Jurkat, Clone E6-1 (cell line): ENCODE data around the gene NOS3.

Experiments used
- DNase-seq: peaks from one replicate; pipeline ENCODE4 v3.0.0-alpha.2; 2011; ENCODE audit warnings: low read depth, low spot score
- H3K4me3 ChIP-seq: 2 replicates; pipeline ENCODE4 v1.5.1; 2011; ENCODE audit warnings: mild to moderate bottlenecking, low read length, control low read depth, moderate library complexity

The NOS3 gene

DNA sequence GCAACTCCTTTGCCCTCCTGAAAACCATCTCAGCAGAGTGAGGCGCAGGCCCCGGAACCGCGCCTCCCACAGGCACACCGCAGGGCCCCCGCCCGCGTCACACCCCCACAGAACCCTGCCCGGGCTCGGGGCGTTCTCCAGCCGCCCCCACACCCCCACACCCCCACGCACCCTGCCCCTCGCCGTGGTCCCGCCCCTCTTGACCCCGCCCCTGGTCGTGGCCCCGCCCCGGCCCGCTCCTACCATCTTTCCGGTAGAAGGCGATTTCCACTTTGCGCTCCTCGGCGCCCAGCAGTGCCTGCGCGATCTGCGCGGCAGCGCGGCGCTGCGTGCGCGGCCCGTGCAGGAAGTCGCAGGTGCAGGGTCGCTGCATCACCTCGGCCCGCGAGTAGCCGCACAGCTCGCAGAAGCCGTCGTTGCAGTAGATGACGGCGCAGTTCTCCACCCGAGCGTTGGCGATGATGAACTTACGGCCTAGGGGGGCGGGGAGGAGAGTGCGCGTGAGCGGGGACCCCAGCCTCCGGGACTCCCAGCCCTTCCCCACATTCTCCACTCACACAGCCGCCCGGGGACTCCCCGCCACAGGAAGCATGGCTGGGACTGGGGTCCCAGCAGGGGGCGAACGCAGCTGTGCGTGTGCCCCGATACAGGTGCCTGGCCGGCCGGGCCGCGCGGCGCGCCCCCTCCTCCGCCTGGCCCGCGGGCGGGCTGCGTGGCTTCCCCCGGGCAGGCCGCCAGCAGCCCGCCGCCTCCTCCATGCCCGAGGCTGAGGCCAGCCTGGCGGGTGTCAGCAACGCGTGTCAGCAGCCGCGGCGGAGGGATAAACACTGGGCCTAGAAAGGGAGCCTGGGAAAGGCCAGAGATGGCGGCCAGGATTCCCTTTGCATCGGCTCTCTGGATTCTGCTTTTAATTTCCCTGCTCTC, 16.1 kb upstream of the NOS3 start:
- DNase-seq = peak; percentile 81
- peak overlapping the region; percentile 68 for H3K4me3 ChIP-seq

DNA sequence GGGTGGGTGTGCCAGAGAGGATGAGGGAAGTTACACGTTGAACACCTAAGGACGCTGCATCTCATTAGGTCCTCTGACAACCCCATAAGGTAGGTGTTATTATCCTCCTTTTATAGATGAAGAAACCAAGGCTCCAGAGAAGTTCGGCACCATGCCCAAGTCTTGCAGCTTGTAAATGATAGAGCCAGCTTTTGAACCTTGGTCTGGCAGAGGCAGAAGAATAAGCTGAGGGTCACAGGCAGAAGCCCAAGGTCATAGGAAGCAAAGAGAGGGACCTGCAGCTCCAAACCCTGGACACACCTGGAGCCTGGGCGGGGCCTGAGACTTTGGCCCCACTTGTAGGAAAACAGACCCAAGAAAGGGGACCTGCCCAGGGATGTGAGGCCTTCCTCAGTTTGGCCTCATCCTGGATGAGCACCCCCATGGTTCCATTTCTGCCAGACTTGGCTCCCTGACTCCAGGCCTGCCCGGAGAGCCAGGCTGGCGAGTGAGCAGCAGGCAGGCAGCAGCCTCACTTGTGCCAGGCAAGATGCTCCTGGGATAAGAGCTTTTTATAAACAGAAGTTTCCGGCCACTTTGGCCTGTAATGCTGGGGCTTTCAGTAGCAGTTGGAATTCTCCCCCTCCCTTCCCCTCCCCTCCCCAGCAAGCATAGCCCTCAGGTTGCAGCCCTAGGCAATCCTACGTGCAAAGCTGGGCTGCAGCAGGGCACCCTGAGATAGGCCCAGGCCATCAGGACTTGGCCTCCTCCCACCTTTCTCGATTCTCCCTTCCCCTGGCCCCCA, 15.1 kb upstream of the NOS3 start:
- H3K4me3 ChIP-seq = peak overlapping the region; percentile 68
- no peak for DNase-seq

DNA sequence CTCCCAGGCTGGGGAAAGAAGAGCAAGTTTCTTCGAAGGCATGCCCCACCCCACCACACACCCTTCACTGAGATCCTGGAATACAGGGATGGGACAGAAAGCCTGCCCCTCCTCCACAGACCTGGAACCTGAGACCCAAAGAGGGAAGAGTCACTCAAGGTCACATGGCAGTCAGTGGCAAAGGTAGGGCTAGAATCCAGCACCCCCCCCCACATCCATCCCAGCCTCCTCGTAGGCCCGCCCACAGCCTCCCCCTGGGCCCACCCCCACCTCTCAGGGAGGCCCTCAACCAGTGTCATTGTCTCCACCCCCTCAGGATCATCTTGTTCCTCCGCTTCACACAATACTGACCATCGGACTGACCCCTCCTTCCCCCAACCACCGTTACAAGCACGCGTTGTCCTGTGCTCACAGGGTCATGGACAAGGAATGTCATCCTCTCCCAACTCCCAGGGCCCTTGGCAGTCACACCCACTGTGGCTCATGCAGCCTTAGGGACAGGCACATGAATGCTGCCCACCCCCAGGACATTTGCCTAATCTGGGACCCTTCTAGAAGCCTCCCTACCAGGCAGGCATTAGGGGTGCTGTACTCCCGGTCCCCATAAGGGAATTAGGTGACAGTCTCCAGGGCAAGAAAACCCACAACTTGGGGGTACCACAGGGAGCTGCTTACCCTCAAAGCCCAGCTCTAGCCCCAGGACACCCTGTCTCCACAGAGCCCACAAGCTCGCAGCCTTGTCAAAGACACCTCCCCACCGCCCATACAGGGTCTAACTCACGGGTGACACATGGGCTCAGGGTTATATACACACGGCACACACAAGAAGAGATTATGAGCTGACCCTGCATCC, 14.1 kb upstream of the NOS3 start:
- no peak for DNase-seq
- H3K4me3 ChIP-seq = peak overlapping the region; percentile 46

DNA sequence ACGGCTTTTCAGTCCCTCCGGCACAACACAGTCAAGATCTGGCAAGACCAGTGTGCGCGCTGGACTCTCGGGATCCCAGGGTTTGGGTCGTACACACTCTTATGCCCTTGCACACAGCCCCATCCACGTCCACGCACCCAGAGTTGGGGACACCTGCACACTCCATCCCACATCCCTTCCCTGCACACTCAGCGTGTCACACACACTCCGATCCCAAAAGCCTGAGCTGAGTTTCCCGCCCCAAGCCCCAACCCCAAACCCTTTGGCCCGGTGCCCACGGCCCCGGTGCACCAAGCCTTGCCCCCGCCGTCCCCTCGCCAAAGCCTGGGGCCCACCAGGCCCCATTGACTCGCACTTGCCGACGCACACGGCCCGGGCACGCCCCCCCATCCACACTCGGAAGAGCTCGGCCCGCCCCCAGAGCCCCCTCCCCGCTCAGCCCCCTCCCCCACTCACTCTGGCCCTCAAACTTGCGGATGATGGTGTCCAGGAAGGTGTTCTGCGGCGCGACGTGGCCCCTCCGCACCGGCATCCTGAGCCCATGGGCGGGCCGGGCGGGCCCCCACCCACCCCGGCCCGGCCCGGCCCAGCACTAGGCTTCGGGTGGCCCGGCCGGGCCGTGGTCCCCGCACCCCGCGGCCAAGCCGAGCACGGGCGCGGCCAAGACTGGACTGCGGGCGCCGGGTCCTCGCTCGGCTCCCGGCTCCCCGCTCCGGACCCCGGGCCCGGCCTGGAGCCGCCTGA, 13.3 kb upstream of the NOS3 start:
- no peak for DNase-seq

DNA sequence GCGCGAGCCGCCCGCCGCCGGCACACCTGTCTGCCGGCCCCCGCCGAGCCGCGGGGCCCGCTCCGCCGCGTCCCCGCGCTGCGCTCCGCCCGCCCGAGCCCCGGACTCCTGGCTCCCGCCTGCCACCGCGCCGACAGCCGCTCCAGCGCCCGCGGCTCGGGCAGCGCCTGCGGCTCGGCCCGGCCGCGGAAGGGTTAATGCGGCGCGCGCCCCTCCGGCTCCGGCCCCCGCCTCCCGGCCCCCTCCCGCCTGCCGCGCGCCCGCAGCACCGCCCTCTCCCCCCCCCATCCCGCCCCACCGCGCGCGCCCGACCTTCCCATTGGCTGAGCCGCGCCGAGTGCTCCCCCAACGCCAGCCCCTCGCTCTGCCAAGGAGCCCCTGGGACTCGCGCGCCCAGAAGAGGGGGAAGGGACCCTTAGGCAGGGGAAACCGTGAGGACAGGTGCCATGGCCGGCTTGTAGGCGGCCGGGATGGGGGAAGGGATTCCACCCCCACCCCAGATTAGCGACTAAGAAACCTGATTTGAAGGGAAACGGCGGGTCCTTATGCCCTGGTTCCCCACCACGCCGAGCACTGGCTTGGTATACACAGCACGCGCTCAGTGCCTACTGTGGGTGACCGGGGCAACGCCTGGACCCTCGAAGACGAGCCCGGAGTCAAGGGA, 12.6 kb upstream of the NOS3 start, which contains the start of gene KCNH2:
Gene KCNH2 (minus strand): TSS at position 196 of the 664 bp plus-strand sequence. CDS start 408 bp downstream, outside the sequence.
- DNase-seq = peak; percentile 63
- peak within 1 kb of the TSS; percentile 56 for H3K4me3 ChIP-seq

More for the DNA sequence above, 13.3 kb upstream of the NOS3 start:
- peak overlapping the region; percentile 46 for H3K4me3 ChIP-seq

DNA sequence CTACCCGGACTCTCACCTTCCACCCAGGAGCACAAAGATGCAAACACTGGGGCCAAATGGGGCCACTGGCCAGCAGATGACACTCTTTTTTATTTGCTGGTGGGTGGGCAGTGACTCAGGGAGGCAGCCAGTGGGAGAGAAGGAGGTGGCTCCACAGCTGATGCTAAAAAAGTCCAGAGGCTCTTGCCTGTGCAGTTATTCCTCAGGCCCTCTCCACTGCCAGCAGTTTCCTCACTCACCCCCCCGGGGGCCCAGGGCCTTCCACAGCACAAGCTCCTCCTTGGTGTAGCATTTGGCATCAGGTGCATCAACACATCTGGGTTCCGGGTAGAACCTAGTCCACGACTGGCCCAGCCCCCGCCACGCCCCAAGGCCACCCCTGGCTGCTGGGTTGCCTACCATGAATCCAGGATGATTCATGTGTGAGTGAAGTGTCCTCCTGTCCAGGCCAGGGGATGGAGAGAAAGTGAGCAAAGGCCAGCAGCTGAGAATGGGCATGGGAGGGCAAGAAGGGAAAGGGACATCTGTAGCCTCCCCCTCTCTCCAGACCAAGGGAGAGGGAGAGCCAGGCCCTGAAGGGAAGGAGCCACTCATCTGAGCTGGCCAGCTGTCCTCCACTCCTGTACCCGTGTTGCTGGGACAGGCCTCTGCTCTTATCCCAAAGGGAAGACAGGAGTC, 11.0 kb upstream of the NOS3 start:
- DNase-seq = no peak
- no peak overlapping the region for H3K4me3 ChIP-seq

DNA sequence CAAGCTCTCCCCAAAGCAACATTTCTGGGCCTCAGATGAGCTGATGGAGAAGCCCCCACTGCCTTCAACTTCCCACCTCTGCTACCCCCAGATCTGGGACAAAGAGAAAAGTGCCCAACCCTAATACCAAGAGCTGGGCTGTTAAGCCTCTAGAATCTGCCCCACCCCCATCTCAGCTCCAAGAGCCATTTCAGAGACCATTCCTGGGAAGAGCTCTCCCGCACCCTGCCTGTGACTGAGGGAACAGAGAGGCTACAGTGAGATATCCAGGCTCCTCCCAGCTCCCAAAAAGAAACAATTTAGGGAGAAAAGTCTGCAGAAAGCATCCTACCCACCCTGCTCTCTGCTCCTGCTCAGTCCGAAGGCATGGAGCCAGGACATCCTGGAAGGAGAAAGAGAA, 10.2 kb upstream of the NOS3 start:
- no peak overlapping the region for H3K4me3 ChIP-seq
- no peak for DNase-seq

DNA sequence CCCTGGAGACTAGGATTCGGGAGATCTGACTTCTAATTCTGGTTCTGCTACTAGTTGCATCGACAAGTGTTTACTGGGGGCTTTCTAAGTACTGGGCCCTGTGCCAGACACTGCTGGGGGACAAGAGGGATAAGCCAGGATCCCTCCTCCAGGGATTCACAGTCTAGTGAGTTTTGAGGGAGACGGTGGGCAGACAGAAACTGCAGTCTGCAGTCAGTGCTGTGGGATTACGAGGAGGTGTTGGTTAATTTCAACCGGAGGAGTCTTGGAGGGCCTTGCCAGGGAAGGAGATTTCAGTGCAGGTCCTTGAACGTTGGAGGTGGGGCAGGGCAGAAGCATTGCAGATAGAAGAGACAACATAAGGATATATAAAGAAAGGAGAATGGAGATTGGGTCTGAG, 9.2 kb upstream of the NOS3 start:
- no peak for DNase-seq
- no peak overlapping the region for H3K4me3 ChIP-seq

DNA sequence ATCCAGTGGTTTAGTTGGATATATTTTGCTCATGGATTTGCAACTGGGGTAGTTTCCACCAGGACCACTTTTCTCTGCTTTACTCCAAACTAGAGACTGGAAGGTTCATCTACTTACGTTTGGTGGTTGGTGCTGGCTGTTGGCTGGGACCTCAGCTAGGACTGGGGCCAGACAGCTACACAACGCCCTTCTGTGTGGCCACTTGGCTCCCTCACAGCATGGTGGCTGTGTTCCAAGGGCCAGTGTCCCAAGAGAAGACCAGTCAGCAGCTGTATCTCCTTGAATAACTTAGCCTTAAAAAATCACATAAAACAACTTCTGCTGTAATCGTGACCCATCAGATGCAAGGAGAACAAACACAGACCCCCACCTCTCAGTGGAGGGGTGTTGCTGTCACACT, 8.5 kb upstream of the NOS3 start:
- H3K4me3 ChIP-seq = no peak overlapping the region

DNA sequence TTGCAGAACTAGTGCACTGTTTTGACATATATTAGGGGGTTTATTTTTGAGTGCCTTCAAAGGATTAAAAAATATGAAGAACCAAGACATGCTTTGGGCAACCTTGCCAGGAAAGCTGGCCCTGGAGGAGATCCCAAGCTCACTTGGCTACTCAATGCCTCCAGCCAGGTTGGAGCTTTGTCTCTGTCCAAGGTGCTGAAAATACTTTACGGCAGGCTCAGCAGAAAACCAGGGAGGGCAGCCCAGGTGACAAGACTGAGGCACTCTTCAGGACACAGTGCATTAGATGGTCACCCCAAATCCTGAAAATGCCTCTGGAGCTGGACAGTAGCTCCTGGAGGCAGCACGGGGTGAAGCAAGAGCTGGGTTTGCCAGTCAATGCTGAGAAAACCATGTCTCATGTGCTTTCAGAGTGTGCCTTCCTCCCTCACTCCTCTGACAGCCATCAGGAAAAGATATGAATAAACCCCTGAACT, 6.9 kb upstream of the NOS3 start:
- no peak for DNase-seq
- no peak overlapping the region for H3K4me3 ChIP-seq

More for the DNA sequence above, 8.5 kb upstream of the NOS3 start:
- no peak for DNase-seq

DNA sequence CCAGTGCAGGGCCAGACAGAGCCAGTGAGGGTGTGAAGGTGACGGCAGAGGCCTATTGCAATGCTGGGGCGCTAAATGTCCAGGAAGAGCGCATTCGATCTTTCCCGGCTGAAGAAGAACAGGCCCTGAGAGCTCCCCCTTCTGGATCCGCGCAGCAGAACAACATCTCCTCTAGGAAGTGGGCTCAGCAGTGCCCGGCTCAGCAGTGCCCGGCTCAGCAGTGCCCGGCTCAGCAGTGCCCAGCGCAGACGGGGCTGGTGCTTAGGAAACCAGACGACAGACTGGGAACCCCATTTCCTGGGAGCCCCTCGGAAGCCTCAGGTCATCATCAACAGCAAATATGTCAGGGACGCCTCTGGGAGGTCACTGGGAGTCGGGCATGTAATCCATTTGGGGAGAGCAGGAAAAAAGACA, 4.7 kb upstream of the NOS3 start:
- no peak for DNase-seq
- no peak overlapping the region for H3K4me3 ChIP-seq

DNA sequence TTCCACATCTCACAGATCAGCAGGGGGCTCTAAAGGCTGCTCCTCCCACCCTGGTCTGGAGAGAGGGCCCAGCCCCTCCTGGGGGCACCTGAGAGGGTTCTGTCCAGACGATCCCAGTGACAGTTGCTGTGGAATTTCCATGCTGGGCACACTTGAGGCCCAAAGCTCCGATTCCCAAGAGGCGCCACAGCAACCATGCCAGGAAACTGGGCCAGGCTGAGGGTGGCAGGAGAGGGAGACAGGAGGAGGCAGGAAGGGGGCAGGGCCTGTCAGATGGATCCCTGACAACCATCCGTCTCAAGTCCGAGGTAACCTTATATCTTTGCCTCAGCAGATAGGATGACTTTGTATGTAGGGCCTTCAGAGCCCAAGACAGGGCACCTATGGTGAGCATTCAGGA, 4.3 kb upstream of the NOS3 start:
- no peak for DNase-seq
- no peak overlapping the region for H3K4me3 ChIP-seq

DNA sequence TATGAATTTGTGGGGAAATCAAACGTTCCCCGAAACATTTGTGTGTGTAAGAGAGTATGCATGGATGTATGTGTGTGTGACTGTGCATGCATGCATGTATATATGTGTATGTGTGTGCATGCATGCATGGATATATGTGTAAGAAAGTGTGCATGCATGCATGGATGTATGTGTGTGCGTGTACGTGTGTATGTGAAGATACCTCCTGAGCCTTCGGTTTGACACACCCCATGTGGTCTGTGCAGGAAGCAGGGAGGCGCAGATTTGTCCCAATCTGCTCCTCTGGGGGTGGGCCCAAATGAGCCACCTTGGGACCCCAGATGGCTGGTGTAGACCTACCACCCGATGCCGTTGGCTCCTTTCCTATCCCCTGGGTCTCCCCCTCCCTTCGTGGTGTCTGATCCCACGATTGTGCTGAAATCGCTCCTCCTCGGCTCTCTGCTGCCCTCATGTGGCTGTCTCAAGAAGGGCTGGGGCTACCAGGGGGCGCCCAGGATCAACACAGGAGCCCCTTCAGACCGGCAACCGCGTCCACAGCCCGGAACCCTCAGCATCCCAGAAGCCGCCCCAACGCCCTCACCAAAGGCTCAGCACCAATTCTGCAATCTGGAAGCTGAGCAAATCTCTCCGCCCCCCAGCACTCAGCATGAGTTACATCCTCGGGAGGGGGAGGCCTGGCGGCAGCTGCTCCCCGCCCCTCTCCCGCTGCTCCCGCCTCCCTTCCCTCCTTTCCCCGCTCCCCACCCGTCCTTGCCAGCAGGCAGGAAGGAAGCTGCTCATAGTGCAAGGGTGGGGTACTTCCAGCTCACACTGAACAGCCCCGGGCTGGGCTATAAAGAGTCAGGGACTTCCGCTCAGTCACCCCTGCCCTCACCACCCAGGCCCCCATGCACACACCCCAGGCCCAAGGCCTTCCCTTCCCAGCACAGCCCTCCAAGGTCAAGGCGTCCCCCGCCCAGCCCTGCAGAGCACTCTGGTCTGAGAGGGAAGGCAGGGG, 2.3 kb upstream of the NOS3 start:
- H3K4me3 ChIP-seq = peak overlapping the region; percentile 27
- peak; percentile 58 for DNase-seq

DNA sequence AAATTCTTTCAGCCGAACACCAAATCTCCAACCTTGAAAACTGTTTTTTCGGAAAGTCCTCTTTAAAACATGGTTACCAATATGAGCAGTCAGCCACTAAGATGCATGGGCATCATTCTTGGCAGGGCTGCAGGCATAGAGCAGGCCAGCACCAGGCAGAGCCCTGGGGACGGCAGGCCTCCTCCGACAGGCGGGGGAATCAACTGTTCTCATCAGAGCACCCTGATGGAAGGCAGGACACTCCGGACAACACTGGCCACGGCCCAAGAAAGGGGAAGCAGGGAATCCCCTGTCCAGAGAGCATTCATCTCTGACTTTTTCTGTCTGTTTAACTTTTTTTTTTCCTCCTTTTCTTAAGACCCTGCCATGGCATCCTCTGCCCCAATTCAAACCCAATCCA, 1.4 kb upstream of the NOS3 start:
- H3K4me3 ChIP-seq = no peak overlapping the region
- no peak for DNase-seq

DNA sequence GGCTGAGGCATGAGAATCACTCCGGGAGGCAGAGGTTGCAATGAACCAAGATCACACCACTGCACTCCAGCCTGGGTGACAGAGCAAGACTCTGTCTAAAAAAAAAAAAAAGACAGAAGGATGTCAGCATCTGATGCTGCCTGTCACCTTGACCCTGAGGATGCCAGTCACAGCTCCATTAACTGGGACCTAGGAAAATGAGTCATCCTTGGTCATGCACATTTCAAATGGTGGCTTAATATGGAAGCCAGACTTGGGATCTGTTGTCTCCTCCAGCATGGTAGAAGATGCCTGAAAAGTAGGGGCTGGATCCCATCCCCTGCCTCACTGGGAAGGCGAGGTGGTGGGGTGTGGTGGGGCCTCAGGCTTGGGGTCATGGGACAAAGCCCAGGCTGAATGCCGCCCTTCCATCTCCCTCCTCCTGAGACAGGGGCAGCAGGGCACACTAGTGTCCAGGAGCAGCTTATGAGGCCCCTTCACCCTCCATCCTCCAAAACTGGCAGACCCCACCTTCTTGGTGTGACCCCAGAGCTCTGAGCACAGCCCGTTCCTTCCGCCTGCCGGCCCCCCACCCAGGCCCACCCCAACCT, 1.3 kb downstream of the NOS3 start:
- DNase-seq = no peak

DNA sequence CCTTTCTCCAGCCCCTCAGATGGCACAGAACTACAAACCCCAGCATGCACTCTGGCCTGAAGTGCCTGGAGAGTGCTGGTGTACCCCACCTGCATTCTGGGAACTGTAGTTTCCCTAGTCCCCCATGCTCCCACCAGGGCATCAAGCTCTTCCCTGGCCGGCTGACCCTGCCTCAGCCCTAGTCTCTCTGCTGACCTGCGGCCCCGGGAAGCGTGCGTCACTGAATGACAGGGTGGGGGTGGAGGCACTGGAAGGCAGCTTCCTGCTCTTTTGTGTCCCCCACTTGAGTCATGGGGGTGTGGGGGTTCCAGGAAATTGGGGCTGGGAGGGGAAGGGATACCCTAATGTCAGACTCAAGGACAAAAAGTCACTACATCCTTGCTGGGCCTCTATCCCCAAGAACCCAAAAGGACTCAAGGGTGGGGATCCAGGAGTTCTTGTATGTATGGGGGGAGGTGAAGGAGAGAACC, 2.1 kb downstream of the NOS3 start:
- DNase-seq = no peak

More for the DNA sequence above, 1.3 kb downstream of the NOS3 start:
- no peak overlapping the region for H3K4me3 ChIP-seq

More for the DNA sequence above, 2.1 kb downstream of the NOS3 start:
- H3K4me3 ChIP-seq = no peak overlapping the region
